HUES6 (cell line): Measurements from ENCODE around the gene NINJ1.

Source experiments
- H3K27ac ChIP-seq: 2 replicates; pipeline ENCODE4 v1.7.0; 2013; ENCODE audit warnings: low read depth, mild to moderate bottlenecking, low read length, inconsistent platforms
- H3K27me3 ChIP-seq: 2 replicates; pipeline ENCODE4 v1.6.1; 2013; ENCODE audit warnings: low read length; ENCODE audit not compliant: control insufficient read depth, insufficient read depth
- H3K36me3 ChIP-seq: 2 replicates; pipeline ENCODE4 v1.6.1; 2013; ENCODE audit warnings: low read length; ENCODE audit not compliant: control insufficient read depth, insufficient read depth
- H3K4me1 ChIP-seq: 2 replicates; pipeline ENCODE4 v1.6.1; 2013; ENCODE audit warnings: low read length; ENCODE audit not compliant: control insufficient read depth, insufficient read depth
- H3K4me3 ChIP-seq: 2 replicates; pipeline ENCODE4 v1.5.1; 2013; ENCODE audit warnings: low read depth, low read length
- H3K9ac ChIP-seq: one replicate; pipeline ENCODE4 v1.6.1; 2013; ENCODE audit warnings: mild to moderate bottlenecking, low read length
- H3K9me3 ChIP-seq: 2 replicates; pipeline ENCODE4 v1.6.1; 2013; ENCODE audit warnings: low read depth, low read length; ENCODE audit not compliant: control insufficient read depth, insufficient read depth

The NINJ1 gene

GRCh38 chr9:93134015-93134739 lies at the start of gene NINJ1:
NINJ1 (minus strand) TSS chr9:93134251; CDS start chr9:93134217, 34 bp downstream.
- peaks cover 31% of the 10 kb centered on the region for H3K4me1 ChIP-seq
- 0 out of 2 replicates have a peak, but pooled peaks cover 2% of the 10 kb centered on the region for H3K9me3 ChIP-seq
- H3K4me3 ChIP-seq, result peak within 1 kb of the TSS; percentile 81
- H3K27me3 ChIP-seq, result peaks cover 11% of the 10 kb centered on the region
- H3K36me3 ChIP-seq, result no peaks in the 10 kb centered on the region
- H3K9ac ChIP-seq, result peak within 1 kb of the TSS; percentile 69
- peak within 1 kb of the TSS; percentile 36; the same call in 1 of the 2 replicates for H3K27ac ChIP-seq

- Histone ChIP-seq H3K9me3 (no peaks in the 10 kb centered on the region), H3K27ac (no peak overlapping the region), H3K9ac (no peak overlapping the region), H3K36me3 (no peaks in the 10 kb centered on the region), H3K4me3 (peak overlapping the region; percentile 68), H3K4me1 (peaks cover 26% of the 10 kb centered on the region), H3K27me3 (peaks cover 51% of the 10 kb centered on the region)
Measured at GRCh38 chr9:93183131-93183662, 49.1 kb upstream of the NINJ1 start.

- Histone ChIP-seq H3K27ac (no peak overlapping the region), H3K4me3 (no peak overlapping the region), H3K36me3 (no peaks in the 10 kb centered on the region), H3K27me3 (peaks cover 51% of the 10 kb centered on the region), H3K4me1 (peaks cover 26% of the 10 kb centered on the region), H3K9me3 (no peaks in the 10 kb centered on the region), H3K9ac (no peak overlapping the region)
Measured at GRCh38 chr9:93182572-93182971, 48.5 kb upstream of the NINJ1 start.

GRCh38 chr9:93181672-93182435 lies 47.8 kb upstream of the NINJ1 start:
- Histone ChIP-seq H3K9ac (no peak overlapping the region), H3K4me1 (peaks cover 19% of the 10 kb centered on the region), H3K27me3 (peaks cover 51% of the 10 kb centered on the region), H3K36me3 (no peaks in the 10 kb centered on the region), H3K9me3 (no peaks in the 10 kb centered on the region), H3K4me3 (no peak overlapping the region), H3K27ac (no peak overlapping the region)

GRCh38 chr9:93180938-93181337 lies 46.9 kb upstream of the NINJ1 start:
- H3K9me3 ChIP-seq, result no peaks in the 10 kb centered on the region
- H3K4me3 ChIP-seq, result no peak overlapping the region
- H3K4me1 ChIP-seq, result peaks cover 10% of the 10 kb centered on the region
- no peak overlapping the region for H3K9ac ChIP-seq
- no peaks in the 10 kb centered on the region for H3K36me3 ChIP-seq
- H3K27ac ChIP-seq, result no peak overlapping the region
- H3K27me3 ChIP-seq, result peaks cover 48% of the 10 kb centered on the region

- Histone ChIP-seq H3K36me3 (no peaks in the 10 kb centered on the region), H3K4me3 (no peak overlapping the region), H3K9ac (no peak overlapping the region), H3K9me3 (no peaks in the 10 kb centered on the region), H3K27me3 (peaks cover 33% of the 10 kb centered on the region), H3K4me1 (peaks cover 3% of the 10 kb centered on the region), H3K27ac (no peak overlapping the region)
Measured at GRCh38 chr9:93178851-93179786, 45.1 kb upstream of the NINJ1 start.

GRCh38 chr9:93177676-93178075 lies 43.6 kb upstream of the NINJ1 start:
- H3K4me3 ChIP-seq, result no peak overlapping the region
- no peaks in the 10 kb centered on the region; the same call in 1 of the 2 replicates for H3K4me1 ChIP-seq
- no peaks in the 10 kb centered on the region for H3K9me3 ChIP-seq
- H3K36me3 ChIP-seq, result no peaks in the 10 kb centered on the region
- no peak overlapping the region for H3K9ac ChIP-seq
- H3K27ac ChIP-seq, result no peak overlapping the region
- H3K27me3 ChIP-seq, result peaks cover 19% of the 10 kb centered on the region

GRCh38 chr9:93174976-93175375 lies 40.9 kb upstream of the NINJ1 start:
- Histone ChIP-seq H3K9ac (no peak overlapping the region), H3K4me1 (no peaks in the 10 kb centered on the region; the same call in 1 of the 2 replicates), H3K27me3 (no peaks in the 10 kb centered on the region; the same call in 1 of the 2 replicates), H3K9me3 (no peaks in the 10 kb centered on the region), H3K36me3 (no peaks in the 10 kb centered on the region), H3K27ac (no peak overlapping the region), H3K4me3 (no peak overlapping the region)

GRCh38 chr9:93173365-93174051 lies 39.5 kb upstream of the NINJ1 start:
- no peaks in the 10 kb centered on the region; the same call in 1 of the 2 replicates for H3K4me1 ChIP-seq
- no peak overlapping the region for H3K9ac ChIP-seq
- no peaks in the 10 kb centered on the region for H3K9me3 ChIP-seq
- no peaks in the 10 kb centered on the region; the same call in 1 of the 2 replicates for H3K27me3 ChIP-seq
- H3K27ac ChIP-seq, result no peak overlapping the region
- H3K4me3 ChIP-seq, result no peak overlapping the region
- no peaks in the 10 kb centered on the region for H3K36me3 ChIP-seq
